K562 (cell line): ENCODE results near the gene NLGN3. TPM values are rescaled to one million over a fixed set of nuclear protein-coding genes. Genes with fewer than 3 reads are reported as not detected.

ENCODE experiments used
- ATAC-seq: fragments of 200-7000 bp; cut with Tn5 transposase; 3 replicates; pipeline ENCODE4 v1.9.1; 2020; ENCODE audit warnings: moderate library complexity
- BruUV-seq: library from RNA; stranded (reverse); fragments of 400-500 nt; replicated peaks from 2 replicates; lab custom pipeline; 2021; lab: Mats Ljungman, UMichigan
- CTCF ChIA-PET: fragments of 300-600 bp; formaldehyde crosslinking; extraction: SDS; loops from one replicate; lab custom pipeline; 2021; ENCODE audit warnings: low intra/inter-chr PET ratio; lab: Yijun Ruan, JAX
- POLR2A ChIA-PET: fragments of 300-600, 350-650 bp; sonication (Branson Sonifier 250); formaldehyde crosslinking; extraction: SDS; loops from one replicate; lab custom pipeline; 2021; ENCODE audit warnings: antibody characterized with exemption, inconsistent platforms; lab: Yijun Ruan, JAX
- DNase-seq, 4 experiments: peaks; one replicate each; pipeline versions ENCODE4 v3.0.0 to v3.0.0-alpha.2; 2011 to 2018; ENCODE audit warnings: low spot score in 3 of 4, mixed read lengths in 3 of 4; ENCODE audit errors: extremely low read depth in 1 of 4
- FAIRE-seq: peaks from 2 replicates; lab custom pipeline; 2011; peaks lifted over from hg19 to GRCh38; lab: Jason Lieb, UNC
- H2AFZ ChIP-seq: 2 replicates; pipeline ENCODE4 v1.6.0; 2011; ENCODE audit warnings: low read depth, low read length, control low read depth, inconsistent platforms
- H3K27ac ChIP-seq: fragments of 200-600 bp; 3 replicates; pipeline ENCODE4 v1.8.0; 2011; ENCODE audit warnings: low read depth, mild to moderate bottlenecking, control low read depth, inconsistent platforms, low read length, moderate library complexity, mixed read lengths; ENCODE audit errors: extremely low read depth
- H3K27me3 ChIP-seq, 2 experiments: fragments of 300-600 bp in 1 of 2; 2 replicates in 1 of 2; 3 replicates in 1 of 2; pipeline versions ENCODE4 v1.6.0 to v1.8.0; 2011; ENCODE audit warnings: inconsistent platforms in 2 of 2, low read length in 2 of 2, mild to moderate bottlenecking in 1 of 2, mixed read lengths in 1 of 2, moderate library complexity in 1 of 2; ENCODE audit not compliant: control insufficient read depth in 2 of 2, insufficient read depth in 2 of 2
- H3K36me3 ChIP-seq: fragments of 300-600 bp; 3 replicates; pipeline ENCODE4 v1.8.0; 2011; ENCODE audit warnings: mild to moderate bottlenecking, low read length, inconsistent platforms; ENCODE audit not compliant: control insufficient read depth, insufficient read depth
- H3K4me1 ChIP-seq, 2 experiments: fragments of 200-600 bp in 1 of 2; replicated peaks in 1 of 2; 2 replicates in 1 of 2; 3 replicates in 1 of 2; pipeline versions ENCODE4 v1.5.1 to v1.8.0; 2011; ENCODE audit warnings: inconsistent platforms in 2 of 2, low read length in 2 of 2, mild to moderate bottlenecking in 1 of 2, mixed read lengths in 1 of 2, moderate library complexity in 1 of 2; ENCODE audit not compliant: control insufficient read depth in 2 of 2, insufficient read depth in 2 of 2
- H3K4me2 ChIP-seq: 2 replicates; pipeline ENCODE4 v1.6.1; 2011; ENCODE audit warnings: low read length, control low read depth, inconsistent platforms, mixed read lengths; ENCODE audit not compliant: insufficient read depth
- H3K4me3 ChIP-seq: fragments of 200-600 bp; sonication (generic), shearing (Covaris generic); 2 replicates; pipeline ENCODE4 v1.5.1; 2016; ENCODE audit warnings: control low read depth, inconsistent platforms
- H3K79me2 ChIP-seq: fragments of 200-600 bp; 3 replicates; pipeline ENCODE4 v1.8.0; 2011; ENCODE audit warnings: low read length, inconsistent platforms; ENCODE audit not compliant: control insufficient read depth, insufficient read depth
- H3K9ac ChIP-seq, 2 experiments: 2 replicates each; pipeline versions ENCODE4 v1.6.0 to v1.6.1; 2011; ENCODE audit warnings: low read depth in 2 of 2, low read length in 2 of 2, control low read depth in 1 of 2, inconsistent platforms in 1 of 2, mild to moderate bottlenecking in 1 of 2, mixed read lengths in 1 of 2; ENCODE audit not compliant: insufficient read depth in 1 of 2
- H3K9me1 ChIP-seq: one replicate; pipeline ENCODE4 v1.6.0; 2011; ENCODE audit warnings: inconsistent platforms, mild to moderate bottlenecking, low read length, moderate library complexity; ENCODE audit not compliant: control insufficient read depth, insufficient read depth
- H3K9me3 ChIP-seq: replicated peaks from 2 replicates; pipeline ENCODE4 v1.5.1; 2011; ENCODE audit warnings: low read depth, low read length, inconsistent platforms; ENCODE audit not compliant: control insufficient read depth, insufficient read depth
- H4K20me1 ChIP-seq: replicated peaks from 2 replicates; pipeline ENCODE4 v1.6.1; 2011; ENCODE audit warnings: low read length, inconsistent platforms, mixed read lengths; ENCODE audit not compliant: control insufficient read depth, insufficient read depth
- HIVEP1 ChIP-seq: fragments of 250-450 bp; sonication (Bioruptor Pico); IDR thresholded peaks from 2 replicates; pipeline ENCODE4 v1.4.0; 2020; ENCODE audit warnings: mild to moderate bottlenecking
- HNRNPLL ChIP-seq: fragments of 200-400 bp; formaldehyde crosslinking; IDR thresholded peaks from 2 replicates; pipeline ENCODE4 v1.6.1; 2017; ENCODE audit warnings: low read length, low read depth, mild to moderate bottlenecking; ENCODE audit not compliant: poor library complexity, severe bottlenecking
- RAD51 ChIP-seq: fragments of 450-650 bp; IDR thresholded peaks from 2 replicates; pipeline ENCODE4 v1.7.1; 2016; ENCODE audit warnings: low read depth, mild to moderate bottlenecking, borderline replicate concordance
- RBM17 ChIP-seq: fragments of 200-400 bp; formaldehyde crosslinking; IDR thresholded peaks from 2 replicates; pipeline ENCODE4 v1.6.1; 2017; ENCODE audit warnings: low read depth, mild to moderate bottlenecking, low read length, borderline replicate concordance
- SAFB ChIP-seq: fragments of 200-400 bp; formaldehyde crosslinking; IDR thresholded peaks from 2 replicates; pipeline ENCODE4 v1.6.1; 2017; ENCODE audit warnings: low read depth, low read length, borderline replicate concordance
- WGBS: fragments of 100-300 bp; shearing (Covaris generic); methylation state at CpG from one replicate; pipeline ENCODE4 v1.1.6; 2016; ENCODE audit warnings: low coverage, mixed read lengths; ENCODE audit not compliant: insufficient coverage; ENCODE audit errors: missing lambda C conversion rate; 5-methylcytosine and 5-hydroxymethylcytosine counted together
- in situ Hi-C: fragments of 300-500 bp; cut with MboI; formaldehyde crosslinking; loops from 4 replicates; pipeline ENCODE4 v1.15.0; 2018; ENCODE audit warnings: inconsistent platforms, mixed read lengths
- intact Hi-C: fragments of 100-400 bp; cut with micrococcal nuclease; formaldehyde crosslinking; loops from 2 replicates; pipeline ENCODE4 v1.14.2; 2022
- polyA plus RNA-seq, 8 experiments: library from polyadenylated mRNA; depleted of rRNA in 4 of 8; stranded (reverse) in 5 of 8; unstranded in 3 of 8; fragments of >200 nt; fragmentation: Nextera tagmentation in 2 of 8; fragmentation: Illumina TruSeq in 1 of 8; extraction: Ambion mirVana in 2 of 8; extraction: Trizol in 1 of 8; gene quantifications; 2 replicates each; pipeline versions ENCODE4 v1.2.1 to v1.2.3, GENCODE V29; 2011 to 2014; ENCODE audit warnings: inconsistent platforms in 1 of 8, missing spikeins in 1 of 8
- total RNA-seq, 7 experiments: library from RNA; depleted of rRNA in 6 of 7; stranded (reverse); fragments of >200 nt in 6 of 7; fragmentation: Illumina TruSeq in 2 of 7; extraction: Trizol in 2 of 7; gene quantifications; 2 replicates each; pipeline versions ENCODE4 v1.2.1 to v1.2.3, GENCODE V29; 2011 to 2021; ENCODE audit warnings: low replicate concordance in 1 of 7
- TF ChIP-seq, protein P1 (sequence below): sonication (generic); formaldehyde crosslinking; IDR thresholded peaks from 2 replicates; pipeline ENCODE4 v1.8.1; 2023; ENCODE audit warnings: mild to moderate bottlenecking, missing genetic modification reagents, moderate library complexity
- TF ChIP-seq, protein P2 (sequence below), 2 experiments: IDR thresholded peaks; 2 replicates each; pipeline ENCODE4 v1.6.1; 2011; ENCODE audit warnings: borderline replicate concordance in 1 of 2, control low read depth in 1 of 2, low read depth in 1 of 2, low read length in 1 of 2, mild to moderate bottlenecking in 1 of 2, mixed read lengths in 1 of 2, moderate library complexity in 1 of 2; ENCODE audit not compliant: insufficient read depth in 1 of 2, insufficient read length in 1 of 2, poor library complexity in 1 of 2, severe bottlenecking in 1 of 2; ENCODE audit errors: extremely low read depth in 1 of 2

Gene NLGN3
- total and polyA plus RNA-seq, 9 of the 15 experiments (the other 6 are each of a cell fraction or from before 2014, with no cell fraction given) = 0.03 to 0.86 (median 0.25) TPM

DNA sequence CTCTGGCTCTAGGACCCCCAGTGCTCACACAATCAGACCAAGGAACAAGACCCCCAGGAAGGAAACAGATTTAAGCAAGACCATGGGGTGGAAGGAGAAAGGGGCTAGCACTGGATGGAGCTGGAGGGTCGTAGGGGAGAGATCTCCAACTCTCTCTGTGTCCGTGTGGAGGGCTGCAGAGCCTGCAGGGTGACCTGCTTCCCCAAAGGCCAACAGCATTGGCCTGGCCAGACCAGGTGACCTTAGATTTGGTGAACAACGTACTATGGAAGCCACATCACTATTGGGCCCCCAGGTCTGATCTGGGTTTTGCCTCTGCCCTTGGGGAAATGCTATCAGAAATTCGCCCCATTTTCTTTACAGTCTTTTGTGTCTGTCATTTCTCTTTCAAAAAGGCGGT lies 26.0 kb downstream of the NLGN3 start:
- ChIA-PET POLR2A (no interaction called here), CTCF (no interaction called here)
- peak; percentile 16 to 42 (median 30) for DNase-seq
- intact Hi-C loops = loop anchor here (2.0 kb wide), 1 partner anchor 68 kb away; no protein-coding TSS in a partner anchor
- H3K4me3 ChIP-seq = no peak overlapping the region
- BruUV-seq = no TSS peak
- peak; percentile 51 for FAIRE-seq
- H3K9me3 ChIP-seq = no peaks in the 10 kb centered on the region
- no peaks in the 10 kb centered on the region for H3K79me2 ChIP-seq
- no peaks in the 10 kb centered on the region for H3K36me3 ChIP-seq
- peak overlapping the region; percentile 78 for H3K27ac ChIP-seq
- no peaks in the 10 kb centered on the region for H3K9me1 ChIP-seq
- in situ Hi-C loops = loop anchor here (10.0 kb wide), 1 partner anchor 406 kb away; no protein-coding TSS in a partner anchor
- no peaks in the 10 kb centered on the region for H3K27me3 ChIP-seq
- peak overlapping the region; percentile 72 for H2AFZ ChIP-seq
- ATAC-seq = peak; percentile 75
- H4K20me1 ChIP-seq = no peaks in the 10 kb centered on the region
- peak overlapping the region; percentile 39 to 66; a peak in 3 of 4 replicates for H3K9ac ChIP-seq
- no peak for TF ChIP-seq HNRNPLL
- TF ChIP-seq HIVEP1 (CRISPR knock-in tag) = no peak
- no peak for TF ChIP-seq SAFB
- peak; percentile 22; the same call in 1 of the 2 replicates for TF ChIP-seq RAD51
- TF ChIP-seq, protein P1, sequence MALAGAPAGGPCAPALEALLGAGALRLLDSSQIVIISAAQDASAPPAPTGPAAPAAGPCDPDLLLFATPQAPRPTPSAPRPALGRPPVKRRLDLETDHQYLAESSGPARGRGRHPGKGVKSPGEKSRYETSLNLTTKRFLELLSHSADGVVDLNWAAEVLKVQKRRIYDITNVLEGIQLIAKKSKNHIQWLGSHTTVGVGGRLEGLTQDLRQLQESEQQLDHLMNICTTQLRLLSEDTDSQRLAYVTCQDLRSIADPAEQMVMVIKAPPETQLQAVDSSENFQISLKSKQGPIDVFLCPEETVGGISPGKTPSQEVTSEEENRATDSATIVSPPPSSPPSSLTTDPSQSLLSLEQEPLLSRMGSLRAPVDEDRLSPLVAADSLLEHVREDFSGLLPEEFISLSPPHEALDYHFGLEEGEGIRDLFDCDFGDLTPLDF = no peak
- TF ChIP-seq RBM17 = no peak
- TF ChIP-seq, protein P2, sequence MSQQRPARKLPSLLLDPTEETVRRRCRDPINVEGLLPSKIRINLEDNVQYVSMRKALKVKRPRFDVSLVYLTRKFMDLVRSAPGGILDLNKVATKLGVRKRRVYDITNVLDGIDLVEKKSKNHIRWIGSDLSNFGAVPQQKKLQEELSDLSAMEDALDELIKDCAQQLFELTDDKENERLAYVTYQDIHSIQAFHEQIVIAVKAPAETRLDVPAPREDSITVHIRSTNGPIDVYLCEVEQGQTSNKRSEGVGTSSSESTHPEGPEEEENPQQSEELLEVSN (IDR thresholded peaks at IDR 0.05; ENCODE audit: borderline replicate concordance in 1 of 2, extremely low read depth in 1 of 2, insufficient read depth in 1 of 2, insufficient read length in 1 of 2, low read depth in 1 of 2, low read length in 1 of 2, poor library complexity in 1 of 2, severe bottlenecking in 1 of 2) = no peak
- TF ChIP-seq, all 486 proteins: peak for 1
- WGBS = 21% methylated on average over 4 of the region's 5 CpGs
- H3K4me1 ChIP-seq = peaks cover 23 to 25% of the 10 kb centered on the region in 2 experiments; a peak in 4 of 5 replicates
- no peak overlapping the region; the same call in 1 of the 2 replicates for H3K4me2 ChIP-seq
